Measurements from ENCODE around the gene UBE2E2. TPM values are rescaled to one million over a fixed set of nuclear protein-coding genes. Genes with fewer than 3 reads are reported as not detected.

The UBE2E2 gene
- total and polyA plus RNA-seq, 4 donors, result 21.5 to 87.5 (median 29.0) TPM

DNA sequence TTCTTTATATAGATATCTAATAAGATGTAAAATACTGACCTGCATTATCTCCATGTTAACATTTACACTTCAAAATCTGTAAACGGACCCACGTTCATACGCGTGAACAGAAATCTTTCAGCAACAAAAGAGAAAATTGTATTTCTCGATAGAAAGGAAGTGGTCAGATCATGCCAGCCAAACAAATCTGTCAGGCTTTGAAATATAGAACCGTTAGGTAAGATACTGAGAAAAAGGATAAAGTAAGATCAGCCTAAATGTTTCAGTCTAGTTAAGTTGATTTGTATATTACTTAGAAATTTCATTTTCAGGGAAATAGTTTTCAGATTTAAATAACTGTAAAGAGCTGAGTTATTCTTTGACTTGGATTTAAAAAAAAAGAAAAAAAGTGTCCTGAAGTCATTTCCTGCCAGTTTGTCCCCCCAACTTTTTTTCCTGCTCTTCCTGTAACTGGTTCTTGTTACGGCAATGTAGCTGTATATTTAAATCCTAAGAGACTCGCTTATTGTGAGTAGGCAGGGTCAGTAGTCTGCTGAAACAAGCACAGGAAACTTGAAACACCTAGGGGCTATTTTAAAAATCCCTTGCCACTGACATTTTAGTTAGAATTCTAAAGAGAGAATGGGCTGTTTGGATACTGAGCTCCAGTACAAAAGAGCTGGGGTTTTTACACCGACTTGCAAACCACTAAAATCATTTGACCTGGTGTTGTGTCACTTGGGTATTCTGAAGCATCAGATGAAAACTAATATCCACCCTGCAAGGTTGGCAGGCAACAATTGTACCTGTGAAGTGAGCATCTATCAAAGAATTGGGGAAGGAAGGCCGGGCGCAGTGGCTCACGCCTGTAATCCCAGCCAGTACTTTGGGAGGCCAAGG lies 237.5 kb downstream of the UBE2E2 start:
- H3K4me1 ChIP-seq (ENCODE audit: control insufficient read depth in 5 of 5, insufficient read depth in 5 of 5, low read length in 5 of 5), result peaks cover 0 to 15% (median 0%) of the 10 kb centered on the region in 5 donors
- TF ChIP-seq, protein P1, sequence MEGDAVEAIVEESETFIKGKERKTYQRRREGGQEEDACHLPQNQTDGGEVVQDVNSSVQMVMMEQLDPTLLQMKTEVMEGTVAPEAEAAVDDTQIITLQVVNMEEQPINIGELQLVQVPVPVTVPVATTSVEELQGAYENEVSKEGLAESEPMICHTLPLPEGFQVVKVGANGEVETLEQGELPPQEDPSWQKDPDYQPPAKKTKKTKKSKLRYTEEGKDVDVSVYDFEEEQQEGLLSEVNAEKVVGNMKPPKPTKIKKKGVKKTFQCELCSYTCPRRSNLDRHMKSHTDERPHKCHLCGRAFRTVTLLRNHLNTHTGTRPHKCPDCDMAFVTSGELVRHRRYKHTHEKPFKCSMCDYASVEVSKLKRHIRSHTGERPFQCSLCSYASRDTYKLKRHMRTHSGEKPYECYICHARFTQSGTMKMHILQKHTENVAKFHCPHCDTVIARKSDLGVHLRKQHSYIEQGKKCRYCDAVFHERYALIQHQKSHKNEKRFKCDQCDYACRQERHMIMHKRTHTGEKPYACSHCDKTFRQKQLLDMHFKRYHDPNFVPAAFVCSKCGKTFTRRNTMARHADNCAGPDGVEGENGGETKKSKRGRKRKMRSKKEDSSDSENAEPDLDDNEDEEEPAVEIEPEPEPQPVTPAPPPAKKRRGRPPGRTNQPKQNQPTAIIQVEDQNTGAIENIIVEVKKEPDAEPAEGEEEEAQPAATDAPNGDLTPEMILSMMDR (IDR thresholded peaks at IDR 0.05; ENCODE audit: control extremely low read depth, extremely low read depth), result no peak
- H3K9me3 ChIP-seq (ENCODE audit: control insufficient read depth in 4 of 4, insufficient read depth in 3 of 4, low read length in 3 of 4), result no peaks in the 10 kb centered on the region
- no peak for ATAC-seq (ENCODE audit: insufficient read depth, low FRiP score)
- no peak overlapping the region for H3K9ac ChIP-seq (ENCODE audit: insufficient read depth in 1 of 2, low read length in 2 of 2)
- H3K27me3 ChIP-seq (ENCODE audit: control insufficient read depth in 3 of 3, insufficient read depth in 3 of 3, low read length in 2 of 3), result no peaks in the 10 kb centered on the region
- no peaks in the 10 kb centered on the region for H3K36me3 ChIP-seq (ENCODE audit: control insufficient read depth in 4 of 4, insufficient read depth in 4 of 4, low read length in 4 of 4)
- H3K27ac ChIP-seq (ENCODE audit: low read depth in 1 of 2, low read length in 1 of 2), result no peak overlapping the region
- no peak for DNase-seq
- H3K4me3 ChIP-seq, result no peak overlapping the region
- 50 to 62% methylated on average over 12 of the region's 12 CpGs for WGBS, 2 donors

GRCh38 chr3:23442598-23443383 lies 239.7 kb downstream of the UBE2E2 start:
- H3K9ac ChIP-seq (ENCODE audit: insufficient read depth in 1 of 2, low read length in 2 of 2), result no peak overlapping the region
- TF ChIP-seq, protein P1 (IDR thresholded peaks at IDR 0.05; ENCODE audit: control extremely low read depth, extremely low read depth), result no peak

DNA sequence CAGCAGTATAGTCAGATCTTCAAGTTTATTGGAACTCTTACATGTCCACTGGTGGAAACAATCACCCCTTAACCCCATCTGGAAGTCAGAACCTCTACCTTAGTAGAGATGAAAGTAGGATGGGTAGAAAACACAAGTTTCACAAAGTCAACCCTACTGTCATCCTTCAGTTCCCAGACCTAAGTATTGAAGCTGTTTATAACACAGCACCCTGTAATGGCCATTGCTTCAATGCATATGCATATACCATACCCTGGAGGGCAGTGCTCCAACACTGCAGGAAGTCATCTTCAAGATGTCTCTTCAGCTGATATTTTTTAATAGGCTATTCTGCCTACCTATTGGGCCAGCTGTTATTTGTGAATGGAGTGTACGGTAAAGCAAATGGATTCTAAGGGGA lies 241.3 kb downstream of the UBE2E2 start:
- Histone ChIP-seq H3K4me3 (no peak overlapping the region), H3K9me3 (ENCODE audit: control insufficient read depth in 4 of 4, insufficient read depth in 3 of 4, low read length in 3 of 4) (no peaks in the 10 kb centered on the region), H3K27me3 (ENCODE audit: control insufficient read depth in 3 of 3, insufficient read depth in 3 of 3, low read length in 2 of 3) (no peaks in the 10 kb centered on the region), H3K27ac (ENCODE audit: low read depth in 1 of 2, low read length in 1 of 2) (no peak overlapping the region), H3K9ac (ENCODE audit: insufficient read depth in 1 of 2, low read length in 2 of 2) (no peak overlapping the region), H3K36me3 (ENCODE audit: control insufficient read depth in 4 of 4, insufficient read depth in 4 of 4, low read length in 4 of 4) (no peaks in the 10 kb centered on the region), H3K4me1 (ENCODE audit: control insufficient read depth in 5 of 5, insufficient read depth in 5 of 5, low read length in 5 of 5) (peaks cover 0 to 18% (median 0%) of the 10 kb centered on the region in 5 donors)
- TF ChIP-seq, protein P1 (IDR thresholded peaks at IDR 0.05; ENCODE audit: control extremely low read depth, extremely low read depth), result no peak
- 100% methylated on average over 1 of the region's 1 CpG for WGBS, 2 donors
- DNase-seq (no peak), ATAC-seq (ENCODE audit: insufficient read depth, low FRiP score) (no peak)

More at GRCh38 chr3:23442598-23443383, 239.7 kb downstream of the UBE2E2 start:
- Histone ChIP-seq H3K36me3 (ENCODE audit: control insufficient read depth in 4 of 4, insufficient read depth in 4 of 4, low read length in 4 of 4) (no peaks in the 10 kb centered on the region), H3K4me1 (ENCODE audit: control insufficient read depth in 5 of 5, insufficient read depth in 5 of 5, low read length in 5 of 5) (peaks cover 0 to 20% (median 0%) of the 10 kb centered on the region in 5 donors), H3K27me3 (ENCODE audit: control insufficient read depth in 3 of 3, insufficient read depth in 3 of 3, low read length in 2 of 3) (no peaks in the 10 kb centered on the region), H3K4me3 (no peak overlapping the region), H3K9me3 (ENCODE audit: control insufficient read depth in 4 of 4, insufficient read depth in 3 of 4, low read length in 3 of 4) (no peaks in the 10 kb centered on the region), H3K27ac (ENCODE audit: low read depth in 1 of 2, low read length in 1 of 2) (no peak overlapping the region)
- WGBS, 2 donors, result 47 to 59% methylated on average over 4 of the region's 4 CpGs
- no peak for ATAC-seq (ENCODE audit: insufficient read depth, low FRiP score)
- DNase-seq, result no peak

Measured in lung (tissue), 12 donors.